Right ventricle myocardium superior (tissue), 1 donor: Measurements from ENCODE around the gene RALGAPA2. TPM values are rescaled to one million over a fixed set of nuclear protein-coding genes. Genes with fewer than 3 reads are reported as not detected.

Source experiments
- ATAC-seq: fragments of 200-7000 bp; cut with Tn5 transposase; one replicate; pipeline ENCODE4 v1.9.1; 2020; ENCODE audit warnings: mild to moderate bottlenecking; ENCODE audit not compliant: poor library complexity
- DNase-seq: peaks from one replicate; pipeline ENCODE4 v3.0.0-alpha.2; 2020
- intact Hi-C: fragments of 100-400 bp; cut with DNase I; formaldehyde crosslinking; loops from one replicate; pipeline ENCODE4 v1.11.2; 2022
- total RNA-seq: library from RNA; stranded (reverse); fragmentation: NEBNext Ultra II Directional; extraction: Animal tissue kit (Norgen Biotek cat#: 25700); gene quantifications from one replicate; pipeline ENCODE4 v1.2.1, GENCODE V29; 2021
- donor health status: DM: no; HTN: yes; CAD: no; lungs with severe emphysema.

RALGAPA2 gene
- total RNA-seq, 1 donor from 2014 or later = 15.5 TPM

DNA sequence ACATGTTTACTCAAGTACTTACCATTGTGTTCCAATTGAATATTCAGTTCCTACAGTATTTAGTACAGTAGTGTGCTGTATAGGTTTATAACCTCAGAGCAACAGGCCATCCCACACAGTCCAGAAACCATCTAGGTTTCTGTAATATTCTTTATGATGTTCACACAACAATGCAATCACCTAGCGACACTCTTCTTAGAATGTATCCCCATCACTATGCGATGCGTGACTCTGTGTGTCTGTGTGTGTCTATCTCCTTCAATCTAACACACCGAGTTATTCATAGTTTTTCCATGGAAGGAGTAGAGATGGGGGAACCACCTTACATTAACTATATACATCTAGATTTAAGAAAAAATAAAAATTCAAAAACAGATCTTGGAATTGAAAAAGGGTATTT lies 182.8 kb downstream of the RALGAPA2 start:
- ATAC-seq = no peak

DNA sequence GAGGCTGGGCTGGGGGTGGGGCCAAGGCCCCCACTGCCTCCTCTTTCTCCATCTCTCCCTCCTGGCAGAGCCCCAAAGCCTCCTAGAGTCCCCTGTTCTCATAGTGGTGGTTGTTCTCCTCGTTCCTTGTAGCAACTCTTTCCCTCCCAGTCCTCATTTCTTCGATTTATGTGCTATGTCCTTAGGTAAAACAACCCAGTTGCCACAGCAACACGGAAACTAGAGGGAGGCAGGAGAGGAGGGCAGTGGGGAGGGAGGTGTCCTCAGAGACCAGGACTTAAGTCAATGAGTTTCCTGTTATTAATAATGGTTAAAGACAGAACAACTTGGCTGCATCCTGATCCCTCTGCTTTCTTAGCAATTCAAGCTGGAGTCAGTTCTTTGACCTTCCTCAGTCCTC lies 183.6 kb downstream of the RALGAPA2 start:
- intact Hi-C loops = no loop called here
- ATAC-seq = no peak
- no peak for DNase-seq

More for the DNA sequence above, 182.8 kb downstream of the RALGAPA2 start:
- intact Hi-C loops = no loop called here
- DNase-seq = no peak

DNA sequence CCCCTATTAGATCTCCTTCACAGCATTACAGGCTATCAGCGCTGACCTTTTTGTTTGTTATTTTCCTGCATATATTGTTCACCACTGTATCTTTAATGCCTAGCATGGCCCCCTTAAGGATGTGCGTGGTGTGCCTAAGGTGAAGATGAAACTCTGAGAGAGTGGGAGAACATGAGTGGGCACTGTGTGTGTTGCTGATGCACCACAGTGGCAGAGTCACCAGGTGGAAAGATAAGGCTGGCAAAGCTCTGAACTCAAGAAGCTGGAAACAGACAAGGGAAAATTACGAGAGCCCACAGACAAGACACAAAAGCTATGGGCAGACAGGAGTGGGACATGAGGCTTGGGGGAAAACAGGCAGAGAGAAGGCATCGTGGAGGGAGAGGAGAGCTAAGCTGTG lies 184.8 kb downstream of the RALGAPA2 start:
- DNase-seq (no peak), ATAC-seq (no peak)
- intact Hi-C loops = no loop called here

DNA sequence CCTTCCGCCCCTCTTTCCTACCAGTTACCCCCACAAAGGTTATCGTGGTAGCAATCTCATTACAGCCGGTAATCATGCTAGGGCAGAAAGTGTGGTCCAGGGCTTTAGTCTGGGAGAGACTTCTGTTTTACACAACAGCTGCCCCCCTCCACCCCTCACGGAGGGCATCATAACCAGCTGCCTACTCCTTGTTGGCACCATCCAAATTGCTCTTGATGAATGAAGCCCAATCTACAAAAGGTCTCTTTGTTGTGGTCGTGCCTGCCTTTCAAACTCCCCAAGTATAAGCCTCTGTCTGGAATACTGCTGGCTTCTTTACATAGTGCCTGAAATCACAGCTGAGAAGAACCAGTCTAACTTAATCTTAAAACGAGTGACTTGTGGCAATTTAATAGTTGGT lies 186.7 kb downstream of the RALGAPA2 start:
- intact Hi-C loops = no loop called here
- DNase-seq (no peak), ATAC-seq (no peak)

DNA sequence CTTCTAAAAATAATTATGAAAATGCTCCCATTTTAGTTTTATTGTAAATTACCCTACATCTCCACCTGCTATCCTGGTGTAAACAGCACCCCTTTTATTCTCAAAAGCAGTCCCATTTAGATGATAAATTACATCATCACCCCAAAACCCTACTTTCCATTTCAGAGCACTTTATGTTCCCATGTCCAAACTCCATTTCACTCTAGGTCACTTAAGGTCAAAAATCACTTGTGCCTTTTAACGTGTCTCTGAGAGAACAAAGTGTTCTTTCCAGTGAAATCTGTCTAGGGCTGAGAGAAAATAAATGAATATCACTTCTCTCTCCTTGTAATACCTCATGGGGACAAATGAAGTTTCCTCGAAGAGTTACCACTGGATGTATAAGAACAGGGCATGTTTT lies 187.2 kb downstream of the RALGAPA2 start:
- intact Hi-C loops = no loop called here
- DNase-seq (no peak), ATAC-seq (peak; percentile 45)

DNA sequence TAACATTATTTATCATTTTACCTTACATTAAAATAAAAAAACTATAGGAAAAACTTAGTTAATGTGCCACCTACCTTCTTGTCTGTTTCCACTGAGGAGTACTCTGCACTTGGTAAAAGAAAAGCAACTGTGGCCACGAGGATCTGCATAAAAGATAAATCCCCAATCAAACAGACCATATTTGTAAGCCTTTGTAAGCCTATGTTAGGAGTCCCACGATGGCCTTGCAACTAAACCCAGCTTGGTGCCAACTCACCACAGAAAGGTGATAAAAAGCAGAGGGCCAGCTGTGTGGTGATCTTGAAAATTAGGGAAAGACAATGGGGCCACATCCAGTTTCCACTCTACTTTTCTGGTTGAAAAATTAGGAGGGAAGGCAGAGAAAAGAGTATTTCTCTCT lies 187.7 kb downstream of the RALGAPA2 start:
- no peak for ATAC-seq
- DNase-seq = no peak
- intact Hi-C loops = no loop called here

DNA sequence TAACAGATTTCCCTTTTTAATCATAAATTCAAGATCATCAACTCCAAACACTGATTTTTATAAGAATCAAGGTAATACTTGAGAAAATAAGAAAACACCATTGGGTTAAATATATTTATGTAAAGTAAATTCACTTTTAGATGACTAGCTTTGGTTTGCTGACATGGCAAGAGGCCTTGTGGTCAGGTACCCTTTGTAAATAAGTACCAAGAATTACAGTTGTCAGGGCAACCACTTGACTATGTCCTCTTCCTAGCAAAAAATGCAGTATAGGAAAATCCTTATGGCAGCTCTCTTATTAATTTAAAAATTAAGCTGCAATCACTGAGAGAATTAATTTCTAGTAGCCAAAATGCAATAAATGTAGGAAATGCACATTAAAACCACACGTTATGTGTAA lies 190.7 kb downstream of the RALGAPA2 start:
- ATAC-seq (no peak), DNase-seq (no peak)
- intact Hi-C loops = no loop called here

DNA sequence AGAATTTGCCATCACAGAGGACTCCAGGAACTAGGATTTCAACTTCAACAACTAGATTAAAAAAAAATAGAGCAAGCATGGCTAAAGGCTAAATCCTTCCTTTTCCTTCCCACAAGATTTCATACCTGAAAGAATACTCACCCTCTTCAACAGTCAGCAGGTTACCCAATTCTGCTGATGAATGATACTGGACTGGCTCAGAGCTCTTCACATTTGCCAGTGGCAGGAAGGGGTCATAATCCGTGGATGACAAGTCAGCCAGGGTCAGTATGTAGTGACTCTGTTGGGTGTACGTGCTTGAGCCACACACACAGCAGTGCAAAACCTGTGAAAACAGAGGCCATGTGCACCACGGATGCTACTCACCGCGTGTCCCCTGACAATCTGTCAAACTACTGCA lies 191.7 kb downstream of the RALGAPA2 start:
- no peak for ATAC-seq
- DNase-seq = no peak
- intact Hi-C loops = no loop called here

DNA sequence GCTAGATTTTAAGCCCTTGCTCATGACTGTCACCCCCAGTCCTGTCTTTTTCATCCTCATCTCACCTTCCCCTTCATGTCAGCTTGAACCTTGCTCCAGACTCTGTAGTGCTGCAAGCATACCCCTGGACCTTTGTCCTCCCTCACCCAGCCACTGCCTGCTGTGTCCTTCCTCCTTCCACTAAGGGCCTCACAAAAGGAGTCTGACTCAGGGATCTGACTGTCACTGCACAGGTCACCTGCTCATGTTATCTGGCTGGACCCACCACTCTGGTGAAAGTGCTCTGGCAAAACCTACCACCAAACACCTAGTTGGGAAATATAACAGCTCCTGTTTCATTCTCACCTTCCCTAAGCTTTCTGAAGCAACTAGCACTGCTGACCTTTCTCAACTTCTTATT lies 193.2 kb downstream of the RALGAPA2 start:
- DNase-seq (no peak), ATAC-seq (no peak)
- intact Hi-C loops = no loop called here

DNA sequence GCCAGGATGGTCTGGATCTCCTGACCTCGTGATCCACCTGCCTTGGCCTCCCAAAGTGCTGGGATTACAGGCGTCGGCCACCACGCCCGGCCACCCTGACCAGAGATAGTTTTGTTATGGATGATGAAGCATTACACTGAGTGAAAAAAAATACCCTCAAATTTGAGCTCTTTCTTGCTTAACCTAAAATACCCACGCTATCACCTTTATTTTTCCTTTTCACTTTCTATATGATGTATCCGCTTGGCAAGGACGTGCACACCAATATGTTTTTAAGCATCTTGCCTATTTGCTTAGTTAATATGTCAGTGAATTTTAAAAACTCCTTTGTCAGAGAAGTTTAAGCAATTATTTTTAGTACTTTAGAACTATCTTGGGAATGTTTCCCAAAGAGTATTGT lies 194.2 kb downstream of the RALGAPA2 start:
- DNase-seq (no peak), ATAC-seq (no peak)
- intact Hi-C loops = no loop called here

DNA sequence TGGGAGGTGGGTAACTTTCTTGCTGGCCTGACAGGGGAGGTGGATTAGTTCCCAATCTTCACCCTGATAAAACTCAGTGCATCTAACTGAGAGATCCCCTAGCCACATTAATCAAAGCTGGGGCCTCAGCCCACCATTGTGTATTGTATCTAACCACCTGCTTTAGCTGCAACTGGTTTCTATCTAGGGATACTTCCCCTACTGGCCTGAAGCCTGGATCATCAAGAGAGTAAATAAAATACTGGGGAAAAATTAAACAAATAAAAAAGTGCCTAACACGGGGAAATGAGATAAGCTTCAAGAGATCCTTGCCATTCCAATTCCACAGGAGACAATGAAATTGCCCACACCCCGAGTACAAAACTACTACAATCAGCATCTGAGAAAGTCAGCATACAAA lies 195.1 kb downstream of the RALGAPA2 start:
- DNase-seq (no peak), ATAC-seq (no peak)
- intact Hi-C loops = no loop called here

DNA sequence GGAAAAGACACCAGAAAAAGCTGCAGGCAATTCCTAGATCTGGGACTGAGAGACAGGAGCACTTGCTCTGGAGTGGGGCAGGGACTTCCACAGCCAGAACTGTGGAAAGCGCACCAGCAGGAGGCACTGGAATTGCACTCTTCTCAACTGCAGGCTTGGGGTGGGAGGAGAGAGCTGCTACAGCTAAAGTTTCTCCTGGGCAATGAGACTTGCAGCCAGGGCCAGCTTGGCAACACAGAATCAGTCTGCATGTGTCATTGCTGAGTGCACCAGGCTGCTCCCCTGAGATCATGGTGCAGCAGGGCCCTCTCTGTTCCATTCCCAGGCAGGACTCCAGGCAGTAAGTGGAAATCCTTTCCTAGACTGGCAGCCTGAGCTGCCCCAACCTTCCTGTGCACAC lies 198.7 kb downstream of the RALGAPA2 start:
- ATAC-seq (no peak), DNase-seq (no peak)
- intact Hi-C loops = no loop called here

DNA sequence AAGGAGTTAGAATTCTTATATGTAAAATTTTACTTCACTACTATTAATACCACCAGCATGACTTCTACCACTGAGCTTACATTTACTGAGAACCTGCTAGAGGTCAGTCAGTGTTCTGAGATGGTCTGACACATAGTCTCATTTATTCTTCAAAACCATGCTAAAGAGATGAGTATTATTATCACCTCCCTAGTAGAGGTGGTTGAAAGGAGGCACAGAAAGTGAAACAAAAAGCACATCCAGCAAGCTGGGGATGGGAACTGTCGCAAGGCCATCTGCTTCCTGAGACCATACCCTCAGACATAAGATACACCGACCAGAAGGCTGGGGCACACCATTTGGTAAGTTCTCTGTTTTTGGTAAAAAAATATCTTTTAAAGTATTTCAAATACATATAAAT lies 206.9 kb downstream of the RALGAPA2 start:
- ATAC-seq = no peak
- DNase-seq = no peak
- intact Hi-C loops = no loop called here

DNA sequence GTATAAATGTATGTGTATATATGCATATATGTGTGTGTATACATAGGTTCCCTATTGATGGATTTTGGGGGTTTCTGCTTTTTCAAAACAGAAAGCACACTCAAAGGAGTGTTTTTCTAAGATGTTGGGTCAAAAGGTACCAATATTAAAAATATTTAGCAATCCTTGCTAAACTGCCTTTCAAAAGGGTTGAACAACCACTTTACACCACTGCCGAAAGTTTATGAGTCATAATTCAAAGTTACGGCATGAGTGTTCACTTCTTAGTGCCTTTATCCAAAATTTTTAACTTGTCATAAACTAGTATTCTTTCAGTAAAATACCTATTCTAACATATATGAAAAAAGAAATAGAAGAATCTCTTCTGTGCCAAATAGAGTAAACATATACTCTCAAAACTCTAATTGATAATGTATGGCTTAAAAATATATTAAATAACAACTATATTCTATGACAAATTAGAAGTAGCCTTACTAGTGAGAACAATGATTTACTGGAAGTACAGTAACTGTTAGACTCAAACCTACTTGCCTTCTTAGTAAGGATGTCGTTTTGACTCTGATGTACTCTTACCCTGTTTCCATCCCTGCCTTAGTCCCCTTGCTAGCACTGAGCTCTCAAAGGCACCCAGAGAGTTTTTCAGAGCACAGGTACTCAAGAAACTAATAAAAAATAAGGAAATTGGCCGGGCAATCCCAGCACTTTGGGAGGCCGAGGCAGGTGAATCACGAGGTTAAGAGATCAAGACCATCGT lies 208.5 kb downstream of the RALGAPA2 start:
- ATAC-seq = no peak
- intact Hi-C loops = no loop called here
- DNase-seq = no peak

DNA sequence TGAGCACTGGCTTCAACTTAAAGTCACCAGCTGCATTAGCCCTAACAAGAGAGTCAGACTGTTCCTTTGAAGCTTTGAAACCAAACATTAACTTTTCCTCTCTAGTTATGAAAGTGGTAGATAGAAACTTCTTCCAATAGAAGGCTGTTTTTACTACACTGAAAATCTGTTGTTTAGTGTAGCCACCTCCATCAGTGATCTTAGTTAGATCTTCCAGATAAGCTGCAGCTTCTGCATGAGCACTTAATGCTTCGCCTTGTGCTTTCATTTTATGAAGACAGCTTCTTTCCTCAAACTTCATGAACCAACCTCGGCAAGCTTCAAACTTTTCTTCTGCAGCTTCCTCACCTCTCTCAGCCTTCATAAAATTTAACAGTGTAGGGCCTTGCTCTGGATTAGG lies 211.3 kb downstream of the RALGAPA2 start:
- DNase-seq (no peak), ATAC-seq (no peak)
- intact Hi-C loops = no loop called here

DNA sequence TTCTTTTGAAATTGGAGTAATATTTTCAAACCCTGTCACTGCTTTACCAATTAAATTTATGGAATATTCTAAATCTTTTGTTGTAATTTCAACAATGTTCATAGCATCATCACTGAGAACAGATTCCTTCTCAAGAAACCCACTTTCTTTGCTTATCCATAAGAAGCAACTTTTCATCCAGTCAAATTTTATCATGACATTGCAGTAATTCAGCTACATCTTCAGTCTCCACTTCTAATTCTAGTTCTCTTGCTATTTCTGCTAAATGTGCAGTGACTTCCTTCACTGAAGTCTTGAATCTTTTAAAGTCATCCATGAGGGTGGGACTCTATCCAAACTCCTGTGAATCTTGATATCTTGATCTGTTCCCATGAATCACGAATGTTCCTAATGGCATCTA lies 212.1 kb downstream of the RALGAPA2 start:
- no peak for ATAC-seq
- intact Hi-C loops = no loop called here
- DNase-seq = no peak

DNA sequence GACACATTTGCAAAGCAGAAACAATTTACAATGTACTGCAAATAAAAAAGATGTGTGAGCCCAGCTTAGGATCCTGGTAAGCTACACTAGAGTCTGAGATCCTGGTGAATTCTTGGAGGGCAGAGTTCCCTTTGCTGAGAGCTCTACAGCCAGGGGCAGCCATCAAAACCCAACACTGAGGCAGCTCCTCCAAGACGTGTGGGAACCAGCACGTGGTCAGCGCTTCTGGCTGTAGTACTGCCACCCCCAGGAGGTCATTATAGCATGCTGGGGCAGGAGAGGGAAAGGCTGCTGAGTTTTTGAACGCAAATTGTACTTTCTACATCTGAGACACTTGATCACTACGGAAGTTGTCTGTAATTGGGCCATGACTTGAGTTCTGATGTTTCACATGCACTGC lies 213.0 kb downstream of the RALGAPA2 start:
- ATAC-seq = no peak
- intact Hi-C loops = no loop called here
- no peak for DNase-seq

DNA sequence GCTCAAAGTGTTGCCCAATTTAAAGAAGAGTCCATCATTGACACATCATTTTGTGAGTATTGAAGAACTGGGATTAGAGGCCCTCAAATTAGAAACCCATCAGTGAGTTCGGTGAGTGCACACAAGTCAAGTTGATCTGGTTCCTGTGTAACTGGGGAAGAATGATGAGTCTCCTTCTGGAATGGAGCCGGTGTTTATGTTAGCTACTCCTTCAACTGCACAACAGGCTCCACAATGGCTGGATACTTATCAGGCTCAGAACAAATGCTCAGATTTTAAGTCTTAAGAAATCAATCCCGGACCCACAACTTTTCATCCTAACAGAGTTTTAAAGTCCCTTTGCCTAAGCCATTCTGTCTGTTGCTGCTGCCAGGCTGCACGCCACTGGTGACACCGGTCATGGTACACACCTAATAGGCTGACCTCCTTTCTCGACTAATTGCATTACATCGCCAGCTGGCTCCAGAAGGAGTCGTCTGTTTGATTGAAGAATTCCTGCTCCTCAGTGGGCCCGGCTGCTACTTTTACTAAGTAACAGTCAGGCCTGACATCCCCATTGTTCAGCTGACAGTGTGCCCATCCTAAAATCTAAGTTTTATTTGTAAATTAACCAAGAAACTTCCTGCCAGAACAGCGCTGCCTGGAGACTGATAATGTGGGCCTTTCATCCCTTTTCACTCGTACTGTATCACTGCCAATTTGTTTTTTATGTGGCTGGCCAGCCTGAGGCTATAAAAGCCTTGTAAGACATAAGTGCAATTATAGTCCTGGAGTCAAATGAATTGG lies 214.2 kb downstream of the RALGAPA2 start:
- DNase-seq (no peak), ATAC-seq (no peak)
- intact Hi-C loops = no loop called here

DNA sequence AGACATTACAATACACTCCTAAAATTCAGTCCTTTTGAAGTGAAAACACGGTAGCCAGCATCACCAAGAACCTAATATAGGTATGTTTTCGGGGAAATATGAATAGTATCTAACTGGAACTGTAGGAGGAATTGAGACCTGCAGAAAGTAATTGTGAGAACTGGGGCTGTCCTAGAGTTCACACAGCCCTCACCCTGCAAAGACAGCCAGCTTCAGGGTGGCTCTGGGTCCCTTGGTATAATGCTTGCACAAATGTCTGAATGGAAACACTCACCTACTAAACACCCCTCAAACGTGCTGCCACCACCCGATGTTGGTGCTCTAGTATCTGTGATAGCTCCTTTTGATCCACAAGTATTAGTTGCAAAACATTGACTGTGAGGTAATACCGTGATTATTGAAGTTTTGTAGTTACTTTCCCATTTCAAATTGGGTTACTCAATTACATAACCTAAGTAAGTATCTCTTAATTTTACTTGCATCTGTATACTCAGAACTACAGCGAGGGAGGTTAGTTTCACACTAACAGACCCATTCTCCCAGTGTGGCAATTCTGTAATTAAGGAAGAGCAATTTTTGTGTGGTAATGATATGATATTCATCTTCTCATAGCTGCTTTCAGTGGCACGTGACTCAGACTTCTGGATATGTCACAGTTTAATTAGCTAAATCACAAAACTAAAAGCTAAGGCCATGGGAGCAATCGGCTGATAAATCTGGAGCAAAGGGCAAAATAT lies 215.0 kb downstream of the RALGAPA2 start:
- ATAC-seq (no peak), DNase-seq (no peak)
- intact Hi-C loops = no loop called here
